ENCODE measurements around the gene AIF1. TPM values are rescaled to one million over a fixed set of nuclear protein-coding genes. Genes with fewer than 3 reads are reported as not detected.
A peak's percentile ranks its signal among the peaks of the same experiment; 100 is the strongest.

Gene AIF1
- polyA plus RNA-seq (2013, experiment 1 of 2) = 0.73 TPM
- polyA plus RNA-seq (2013, experiment 2 of 2) = 0.97 TPM

- WGBS, 2 donors (ENCODE audit: extremely low coverage in 2 of 2, insufficient read length in 2 of 2, insufficient replicate concordance in 1 of 2) = no CpG with 5 or more reads among the region's 6 CpGs
- Histone ChIP-seq H2BK120ac (ENCODE audit: low read depth, low read length) (peak within 1 kb of the TSS; percentile 51), H2BK12ac (ENCODE audit: low read length) (no peak within 1 kb of the TSS), H4K91ac (ENCODE audit: low read depth, low read length, poor library complexity) (no peak within 1 kb of the TSS), H3K36me3 (replicated peaks in 1 of 2; ENCODE audit: control insufficient read depth in 2 of 2, insufficient read depth in 2 of 2, low read length in 2 of 2) (no peaks in the 10 kb centered on the region), H3K4me1 (ENCODE audit: control insufficient read depth in 2 of 2, insufficient read depth in 1 of 2, low read depth in 1 of 2, low read length in 2 of 2) (peaks cover 2 to 11% of the 10 kb centered on the region in 2 donors), H2AFZ (ENCODE audit: low read length) (peak within 1 kb of the TSS; percentile 27), H3K4me2 (ENCODE audit: insufficient read depth, low read length, poor library complexity, severe bottlenecking) (no peak within 1 kb of the TSS), H4K8ac (ENCODE audit: low read depth, low read length) (no peak within 1 kb of the TSS), H2BK15ac (ENCODE audit: low read length) (no peak within 1 kb of the TSS), H3K27ac (replicated peaks; ENCODE audit: low read length) (no peak within 1 kb of the TSS), H3K9me3 (replicated peaks in 1 of 2; ENCODE audit: control insufficient read depth in 2 of 2, insufficient read depth in 1 of 2, low read depth in 1 of 2, low read length in 2 of 2) (no peaks in the 10 kb centered on the region), H3K14ac (ENCODE audit: low read length) (no peak within 1 kb of the TSS), H3K18ac (ENCODE audit: low read length) (peak within 1 kb of the TSS; percentile 13), H2BK5ac (ENCODE audit: low read length) (no peak within 1 kb of the TSS), H3K23ac (ENCODE audit: low read depth, low read length, poor library complexity) (no peak within 1 kb of the TSS), H3K4me3 (ENCODE audit: low read length in 2 of 2) (no peak within 1 kb of the TSS), H3K9ac (ENCODE audit: low read depth, low read length, poor library complexity) (no peak within 1 kb of the TSS), H3K79me1 (ENCODE audit: low read depth, low read length) (no peaks in the 10 kb centered on the region), H3K27me3 (ENCODE audit: control insufficient read depth in 3 of 3, insufficient read depth in 3 of 3, low read depth in 1 of 3, low read length in 3 of 3) (no peaks in the 10 kb centered on the region), H3K4ac (ENCODE audit: low read length) (no peak within 1 kb of the TSS), H2AK5ac (ENCODE audit: low read depth, low read length) (no peak within 1 kb of the TSS)
- DNase-seq (ENCODE audit: low spot score) = no peak
Observed at GRCh38 chr6:31614684-31615578, at the start of gene AIF1. AIF1 (plus strand) TSS chr6:31615234; CDS start chr6:31615330, 96 bp downstream.

- DNase-seq (ENCODE audit: low spot score) = no peak
- H3K27ac ChIP-seq (replicated peaks; ENCODE audit: low read length) = no peak overlapping the region
Observed at GRCh38 chr6:31567531-31568370, 47.3 kb upstream of the AIF1 start.

GRCh38 chr6:31568537-31568961, 46.5 kb upstream of the AIF1 start:
- Histone ChIP-seq H3K18ac (ENCODE audit: low read length) (no peak overlapping the region), H3K9ac (ENCODE audit: low read depth, low read length, poor library complexity) (no peak overlapping the region)

More at GRCh38 chr6:31567531-31568370, 47.3 kb upstream of the AIF1 start:
- no peak overlapping the region for H2BK12ac ChIP-seq (ENCODE audit: low read length)
- H3K18ac ChIP-seq (ENCODE audit: low read length) = no peak overlapping the region
- no peak overlapping the region for H3K23ac ChIP-seq (ENCODE audit: low read depth, low read length, poor library complexity)
- no peak overlapping the region for H3K4me2 ChIP-seq (ENCODE audit: insufficient read depth, low read length, poor library complexity, severe bottlenecking)
- H3K27me3 ChIP-seq (ENCODE audit: control insufficient read depth in 3 of 3, insufficient read depth in 3 of 3, low read depth in 1 of 3, low read length in 3 of 3) = peaks cover 0 to 14% (median 0%) of the 10 kb centered on the region in 3 experiments
- H3K9me3 ChIP-seq (replicated peaks in 1 of 2; ENCODE audit: control insufficient read depth in 2 of 2, insufficient read depth in 1 of 2, low read depth in 1 of 2, low read length in 2 of 2) = no peaks in the 10 kb centered on the region
- no CpG with 5 or more reads among the region's 9 CpGs for whole genome bisulfite sequencing, 2 donors (ENCODE audit: extremely low coverage in 2 of 2, insufficient read length in 2 of 2, insufficient replicate concordance in 1 of 2)
- H2BK15ac ChIP-seq (ENCODE audit: low read length) = no peak overlapping the region
- no peak overlapping the region for H2BK5ac ChIP-seq (ENCODE audit: low read length)
- no peaks in the 10 kb centered on the region for H3K79me1 ChIP-seq (ENCODE audit: low read depth, low read length)
- H3K14ac ChIP-seq (ENCODE audit: low read length) = no peak overlapping the region
- H3K9ac ChIP-seq (ENCODE audit: low read depth, low read length, poor library complexity) = no peak overlapping the region
- no peak overlapping the region for H2AK5ac ChIP-seq (ENCODE audit: low read depth, low read length)
- H3K4ac ChIP-seq (ENCODE audit: low read length) = no peak overlapping the region
- no peaks in the 10 kb centered on the region for H3K36me3 ChIP-seq (replicated peaks in 1 of 2; ENCODE audit: control insufficient read depth in 2 of 2, insufficient read depth in 2 of 2, low read length in 2 of 2)
- H4K8ac ChIP-seq (ENCODE audit: low read depth, low read length) = no peak overlapping the region
- no peak overlapping the region for H3K4me3 ChIP-seq (ENCODE audit: low read length in 2 of 2)
- no peak overlapping the region for H4K91ac ChIP-seq (ENCODE audit: low read depth, low read length, poor library complexity)
- peak overlapping the region; percentile 21 for H2AFZ ChIP-seq (ENCODE audit: low read length)
- H2BK120ac ChIP-seq (ENCODE audit: low read depth, low read length) = no peak overlapping the region
- peaks cover 0 to 14% of the 10 kb centered on the region in 2 donors for H3K4me1 ChIP-seq (ENCODE audit: control insufficient read depth in 2 of 2, insufficient read depth in 1 of 2, low read depth in 1 of 2, low read length in 2 of 2)

More at GRCh38 chr6:31568537-31568961, 46.5 kb upstream of the AIF1 start:
- no peak overlapping the region for H2AFZ ChIP-seq (ENCODE audit: low read length)
- no peaks in the 10 kb centered on the region for H3K9me3 ChIP-seq (replicated peaks in 1 of 2; ENCODE audit: control insufficient read depth in 2 of 2, insufficient read depth in 1 of 2, low read depth in 1 of 2, low read length in 2 of 2)
- peaks cover 0 to 14% (median 0%) of the 10 kb centered on the region in 3 experiments for H3K27me3 ChIP-seq (ENCODE audit: control insufficient read depth in 3 of 3, insufficient read depth in 3 of 3, low read depth in 1 of 3, low read length in 3 of 3)
- H2BK12ac ChIP-seq (ENCODE audit: low read length) = no peak overlapping the region
- no peaks in the 10 kb centered on the region for H3K79me1 ChIP-seq (ENCODE audit: low read depth, low read length)
- no peak overlapping the region for H2BK120ac ChIP-seq (ENCODE audit: low read depth, low read length)
- no peak overlapping the region for H2BK5ac ChIP-seq (ENCODE audit: low read length)
- H3K4me1 ChIP-seq (ENCODE audit: control insufficient read depth in 2 of 2, insufficient read depth in 1 of 2, low read depth in 1 of 2, low read length in 2 of 2) = peaks cover 0 to 14% of the 10 kb centered on the region in 2 donors
- no peak overlapping the region for H4K91ac ChIP-seq (ENCODE audit: low read depth, low read length, poor library complexity)
- H2BK15ac ChIP-seq (ENCODE audit: low read length) = no peak overlapping the region
- no peak overlapping the region for H3K27ac ChIP-seq (replicated peaks; ENCODE audit: low read length)
- no peaks in the 10 kb centered on the region for H3K36me3 ChIP-seq (replicated peaks in 1 of 2; ENCODE audit: control insufficient read depth in 2 of 2, insufficient read depth in 2 of 2, low read length in 2 of 2)
- H3K14ac ChIP-seq (ENCODE audit: low read length) = no peak overlapping the region
- no peak overlapping the region for H3K4me2 ChIP-seq (ENCODE audit: insufficient read depth, low read length, poor library complexity, severe bottlenecking)
- H3K4me3 ChIP-seq (ENCODE audit: low read length in 2 of 2) = no peak overlapping the region
- WGBS, 2 donors (ENCODE audit: extremely low coverage in 2 of 2, insufficient read length in 2 of 2, insufficient replicate concordance in 1 of 2) = no CpG with 5 or more reads among the region's 3 CpGs
- no peak overlapping the region for H4K8ac ChIP-seq (ENCODE audit: low read depth, low read length)
- no peak overlapping the region for H3K23ac ChIP-seq (ENCODE audit: low read depth, low read length, poor library complexity)
- no peak for DNase-seq (ENCODE audit: low spot score)
- no peak overlapping the region for H3K4ac ChIP-seq (ENCODE audit: low read length)
- H2AK5ac ChIP-seq (ENCODE audit: low read depth, low read length) = no peak overlapping the region
